Activated CD4-positive, alpha-beta T cell treated with anti-CD3 and anti-CD28 coated beads, Interleukin-2, amount 50 U/mL, for 1 hour (primary cell): Measurements from ENCODE around the gene GRM1.

ENCODE experiments used
- DNase-seq: peaks from one replicate; pipeline ENCODE4 v3.0.0-alpha.2; 2020

The GRM1 gene

GRCh38 chr6:146028851-146029572, at the start of gene GRM1:
TSS of gene GRM1 (plus strand) at chr6:146029062. CDS start at chr6:146029518, 456 bp downstream.
- no peak for DNase-seq

DNA sequence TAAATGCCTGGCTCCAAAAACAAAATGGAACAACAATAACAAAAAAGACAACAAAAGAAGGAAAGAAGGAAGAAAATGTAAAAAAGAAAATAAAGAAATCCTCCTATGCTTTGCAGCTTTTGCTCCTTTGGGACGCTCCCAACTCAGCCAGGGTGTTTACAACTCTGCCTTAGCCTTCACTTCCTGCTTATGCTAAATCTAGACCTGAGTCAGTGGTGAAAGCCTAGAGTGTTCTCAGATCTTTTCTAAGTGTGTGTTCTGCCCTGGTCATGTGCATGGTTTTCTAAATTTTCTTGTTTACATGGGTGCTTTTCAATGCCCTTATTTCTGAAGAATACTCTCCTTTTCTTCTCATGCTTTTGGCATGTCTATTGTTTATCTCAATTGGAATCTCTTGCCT, 19.5 kb upstream of the GRM1 start:
- DNase-seq = no peak

DNA sequence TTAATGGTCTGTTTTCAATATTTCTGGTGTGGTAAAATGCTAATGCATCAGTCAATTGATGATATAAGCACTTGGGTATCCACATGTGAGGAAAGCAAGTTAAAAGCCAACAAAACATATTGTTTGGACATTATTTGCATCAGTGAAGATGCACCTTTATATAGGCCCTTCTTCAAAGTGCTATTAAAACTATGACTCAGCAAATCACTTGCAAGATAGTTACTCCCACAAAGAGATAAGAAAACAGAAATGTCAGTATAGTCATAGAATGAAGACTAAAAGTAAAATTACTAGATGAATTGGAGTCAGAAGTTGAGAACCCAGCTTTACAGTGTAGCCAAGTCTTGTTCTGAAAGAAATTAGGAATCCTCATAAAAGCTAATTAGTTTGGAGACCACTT, 14.6 kb upstream of the GRM1 start:
- no peak for DNase-seq

GRCh38 chr6:146017672-146018071, 11.2 kb upstream of the GRM1 start:
- no peak for DNase-seq

- DNase-seq = no peak
Measured at GRCh38 chr6:146026873-146027272, 2.0 kb upstream of the GRM1 start.

GRCh38 chr6:146027586-146028251, 1.1 kb upstream of the GRM1 start:
- no peak for DNase-seq

DNA sequence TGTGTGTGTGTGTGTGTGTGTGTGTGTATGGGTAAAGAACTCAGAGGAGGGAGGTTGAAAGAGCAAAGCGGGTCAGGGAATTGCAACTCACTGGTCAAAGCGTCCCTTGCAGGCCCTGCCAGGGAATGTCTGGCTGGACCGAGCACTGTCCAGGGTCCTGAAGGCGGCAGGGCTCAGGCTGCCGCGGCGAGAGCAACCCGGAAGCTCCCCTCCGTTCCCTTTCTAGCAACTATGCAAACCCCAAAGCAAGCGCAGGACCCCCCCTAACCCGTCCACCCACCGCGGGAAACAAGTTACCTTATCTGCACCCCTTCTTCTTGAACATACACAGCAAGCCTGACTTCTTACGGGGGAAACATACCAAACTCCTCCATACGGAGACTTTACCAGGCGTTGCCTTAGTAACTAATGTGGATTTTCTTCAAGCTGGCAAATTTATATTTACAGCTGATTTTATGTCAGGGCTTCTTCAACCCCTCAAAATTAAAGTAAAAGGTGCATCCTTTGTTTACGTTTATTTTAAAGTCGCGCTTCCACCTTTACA, 538 bp upstream of the GRM1 start:
- DNase-seq = peak; percentile 29

GRCh38 chr6:146029573-146030184, 817 bp downstream of the GRM1 start:
- DNase-seq = no peak

DNA sequence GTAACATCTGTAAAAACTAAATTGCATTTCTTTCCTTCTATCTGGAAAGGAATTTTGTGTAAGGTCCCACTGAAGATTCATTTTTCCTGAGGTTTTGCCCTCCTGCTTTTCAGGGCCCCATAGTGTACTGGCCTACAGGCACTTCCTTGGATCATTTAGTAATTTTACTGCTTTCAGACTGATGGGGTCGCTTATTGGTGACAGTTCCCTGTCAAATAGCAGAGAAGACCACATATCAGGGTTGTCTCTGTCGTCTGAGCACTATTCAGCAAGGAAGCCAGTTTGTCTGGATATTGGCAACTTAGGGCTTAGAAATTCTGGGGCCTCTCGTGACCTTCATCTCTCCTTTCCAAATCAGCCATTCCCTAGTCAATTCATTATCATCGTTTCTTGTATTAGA, 3.5 kb downstream of the GRM1 start:
- DNase-seq = no peak

DNA sequence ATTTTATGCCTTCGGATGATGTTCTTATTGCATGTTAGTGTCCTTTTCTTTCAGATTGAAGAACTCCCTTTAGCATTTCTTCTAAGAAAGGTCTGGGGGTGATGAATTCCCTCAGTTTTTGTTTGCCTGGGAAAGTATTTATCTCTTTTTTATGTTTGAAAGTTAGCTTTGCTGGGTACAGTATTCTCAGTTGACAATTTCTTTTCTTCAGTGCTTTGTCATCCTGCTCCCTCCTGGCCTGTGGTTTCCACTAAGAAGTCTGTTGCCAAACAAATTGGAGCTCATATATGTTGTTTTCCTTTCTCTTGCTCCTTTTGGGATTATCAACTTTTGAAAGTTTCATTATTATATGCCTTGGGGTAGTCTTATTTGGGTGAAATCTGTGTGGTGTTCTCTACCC, 11.5 kb downstream of the GRM1 start:
- no peak for DNase-seq

DNA sequence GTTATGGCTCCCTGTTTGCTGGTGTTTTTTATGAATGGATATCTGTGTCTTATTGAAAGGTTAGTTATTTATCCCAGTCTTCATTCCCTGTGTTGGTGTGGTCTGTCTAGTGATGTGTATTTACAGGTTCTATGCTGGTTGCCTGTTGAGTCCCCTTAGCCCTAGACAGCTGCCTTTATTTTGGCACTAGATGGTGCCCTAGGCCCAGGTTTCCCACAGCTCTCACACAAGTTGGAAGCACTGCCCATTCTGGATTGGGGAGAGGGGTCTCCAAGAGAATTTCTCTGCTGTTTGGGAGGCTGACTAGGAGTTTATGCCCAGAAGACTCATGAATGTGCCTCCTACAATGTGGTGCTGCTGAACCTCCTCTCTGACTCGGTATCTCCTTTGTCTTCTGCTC, 12.4 kb downstream of the GRM1 start:
- no peak for DNase-seq

- no peak for DNase-seq
Measured at GRCh38 chr6:146047371-146047770, 18.5 kb downstream of the GRM1 start.

- no peak for DNase-seq
Measured at GRCh38 chr6:146050168-146050567, 21.3 kb downstream of the GRM1 start.

GRCh38 chr6:146056506-146056905, 27.6 kb downstream of the GRM1 start:
- no peak for DNase-seq

- DNase-seq = no peak
Measured at GRCh38 chr6:146065690-146066089, 36.8 kb downstream of the GRM1 start.

GRCh38 chr6:146066506-146066905, 37.6 kb downstream of the GRM1 start:
- DNase-seq = no peak

- DNase-seq = no peak
Measured at GRCh38 chr6:146071781-146072180, 42.9 kb downstream of the GRM1 start.

- no peak for DNase-seq
Measured at GRCh38 chr6:146077992-146078391, 49.1 kb downstream of the GRM1 start.

DNA sequence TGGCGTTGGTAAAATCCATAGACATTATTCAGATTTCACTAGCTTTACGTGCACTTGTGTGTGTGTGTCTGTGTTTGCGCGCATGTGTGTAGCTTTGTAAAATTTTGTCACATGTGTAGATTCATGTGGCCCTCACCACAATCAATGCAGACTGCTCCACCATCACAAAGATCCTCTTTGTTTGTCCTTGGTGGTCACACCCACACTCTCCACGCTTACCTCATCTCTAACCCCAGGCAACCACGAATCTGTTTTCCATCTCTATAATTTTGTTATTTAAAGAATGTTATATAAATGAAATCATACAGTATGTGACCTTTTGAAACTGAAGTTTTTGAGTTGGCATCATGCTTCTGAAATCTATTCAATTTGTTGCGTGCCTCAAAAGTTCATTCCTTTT, 58.5 kb downstream of the GRM1 start:
- no peak for DNase-seq

DNA sequence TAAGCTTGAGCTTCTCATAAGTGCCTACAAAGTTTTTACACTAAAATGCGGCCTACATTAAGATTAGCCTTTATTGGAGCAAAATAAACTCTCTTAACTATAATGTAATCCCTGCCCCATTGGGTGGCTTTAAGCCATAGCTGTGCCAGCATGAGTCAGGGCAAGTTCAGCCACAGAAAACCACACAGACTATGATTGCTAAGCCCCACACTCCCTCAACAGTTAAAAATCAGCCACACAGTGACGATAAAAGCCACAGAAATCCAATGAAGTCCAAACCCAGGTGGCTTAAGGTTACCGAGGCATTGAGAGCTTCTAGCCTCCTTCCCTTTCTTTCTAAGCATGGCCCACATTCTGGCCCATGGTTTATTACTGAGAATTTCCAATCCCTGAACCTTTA, 61.6 kb downstream of the GRM1 start:
- DNase-seq = no peak

GRCh38 chr6:146092961-146093686, 64.3 kb downstream of the GRM1 start:
- no peak for DNase-seq

DNA sequence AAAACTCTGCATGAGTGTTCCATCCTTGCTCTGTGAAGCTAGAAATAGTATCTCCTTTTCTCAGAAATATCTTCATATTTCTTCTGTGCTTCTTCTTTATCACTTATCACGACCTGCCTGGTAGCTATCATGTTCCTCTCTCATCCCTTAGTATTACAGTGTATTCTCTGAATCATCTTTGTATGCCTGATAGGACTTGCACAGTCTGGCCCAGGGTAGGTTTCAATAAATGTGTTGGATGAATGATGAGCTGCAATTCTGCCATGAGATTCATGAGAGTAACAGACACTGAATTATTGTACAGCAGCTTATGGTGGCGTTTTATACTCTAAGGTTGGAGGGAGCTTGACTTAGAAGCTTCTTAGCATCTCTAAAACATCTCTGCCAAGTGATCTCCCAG, 66.6 kb downstream of the GRM1 start:
- no peak for DNase-seq

DNA sequence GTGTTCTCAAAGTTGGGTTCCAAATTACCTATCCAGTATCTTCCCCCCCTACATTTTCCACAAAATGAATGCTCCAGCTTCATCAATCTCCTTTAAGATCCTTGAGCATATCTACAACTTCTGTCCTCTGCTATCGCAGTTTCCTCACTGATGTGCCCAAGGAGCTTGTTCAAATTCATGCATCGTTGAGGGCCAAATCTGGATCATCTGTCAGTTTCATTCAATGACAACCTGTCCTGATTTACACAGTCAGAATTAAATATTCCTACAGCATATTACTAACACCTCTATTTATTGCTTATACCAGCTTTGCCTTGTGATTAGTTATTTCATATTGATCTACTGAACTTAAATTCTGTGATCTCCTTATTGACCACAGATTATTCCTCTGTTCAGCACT, 68.7 kb downstream of the GRM1 start:
- no peak for DNase-seq
